ACC112 (cell line): ENCODE measurements around the gene ATP9A.

Source experiments
- H2AFZ ChIP-seq: fragments of 200-600 bp; sonication (generic); one replicate; pipeline ENCODE4 v1.6.0; 2017; ENCODE audit warnings: antibody characterized with exemption, low read length; ENCODE audit not compliant: unreplicated experiment
- H3K27ac ChIP-seq: fragments of 200-600 bp; sonication (generic); 2 replicates; pipeline ENCODE4 v1.5.1; 2014; ENCODE audit warnings: low read depth, mild to moderate bottlenecking, antibody characterized with exemption, low read length, moderate library complexity
- H3K27me3 ChIP-seq: fragments of 200-600 bp; sonication (generic); 2 replicates; pipeline ENCODE4 v1.6.1; 2014; ENCODE audit warnings: mild to moderate bottlenecking, antibody characterized with exemption, low read length, moderate library complexity, mixed read lengths; ENCODE audit not compliant: insufficient read depth
- H3K36me3 ChIP-seq: fragments of 200-600 bp; sonication (generic); 2 replicates; pipeline ENCODE4 v1.6.1; 2016; ENCODE audit warnings: mild to moderate bottlenecking, antibody characterized with exemption, low read length, moderate library complexity, mixed read lengths; ENCODE audit not compliant: insufficient read depth
- H3K4me1 ChIP-seq: fragments of 200-600 bp; sonication (generic); one replicate; pipeline ENCODE4 v1.6.1; 2016; ENCODE audit warnings: low read length, mixed read lengths; ENCODE audit not compliant: insufficient read depth, unreplicated experiment, control insufficient read depth
- H3K4me3 ChIP-seq: fragments of 200-600 bp; sonication (generic); 2 replicates; pipeline ENCODE4 v1.5.1; 2014; ENCODE audit warnings: mild to moderate bottlenecking, low read depth, low read length
- H3K79me2 ChIP-seq: fragments of 200-600 bp; sonication (generic); one replicate; pipeline ENCODE4 v1.6.0; 2016; ENCODE audit warnings: low read length; ENCODE audit not compliant: control insufficient read depth, unreplicated experiment, insufficient read depth

ATP9A gene

DNA sequence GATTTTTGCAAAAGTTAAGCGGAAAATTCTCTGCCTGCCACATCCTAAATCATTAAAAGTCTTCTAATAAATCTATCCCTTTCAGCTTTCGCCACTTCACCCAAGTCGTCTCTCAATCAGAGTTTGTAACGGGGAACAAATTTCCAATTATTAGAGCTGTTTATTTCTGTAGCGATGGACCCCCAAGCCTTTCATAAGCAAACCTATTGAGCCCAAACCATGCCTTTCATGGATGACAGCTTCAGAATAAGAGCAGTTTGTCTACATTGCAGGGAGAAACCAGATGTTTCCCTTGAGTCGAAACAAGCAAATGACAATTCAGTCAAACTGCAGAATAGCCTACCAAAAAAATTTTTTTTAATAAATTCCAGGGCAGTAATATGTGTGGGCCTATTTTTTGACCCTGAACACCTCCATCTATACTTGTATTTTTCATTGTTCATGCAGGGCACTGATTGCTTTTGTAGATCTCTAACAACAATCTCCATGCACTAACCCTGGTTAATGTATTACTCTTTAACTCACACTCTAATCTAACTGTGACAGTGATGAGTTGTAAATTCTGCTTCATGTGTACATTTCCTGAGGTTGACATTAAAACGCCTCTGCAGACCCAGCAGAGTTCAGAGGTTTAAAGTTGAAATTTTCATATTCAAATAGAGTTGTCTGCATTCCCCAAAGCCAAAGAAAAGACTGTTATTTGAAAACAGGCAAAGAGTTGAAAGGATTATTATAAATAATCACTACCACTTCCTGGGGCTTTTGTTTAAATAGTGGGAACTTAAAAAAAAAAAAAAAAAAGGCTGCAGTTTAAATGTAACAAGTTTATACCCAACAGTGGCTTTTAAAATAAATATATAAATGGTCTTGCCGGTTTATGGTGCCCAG is 64.5 kb downstream of the ATP9A start:
- Histone ChIP-seq H3K4me1 (no peaks in the 10 kb centered on the region), H3K79me2 (no peaks in the 10 kb centered on the region), H2AFZ (no peak overlapping the region), H3K27ac (no peak overlapping the region), H3K4me3 (no peak overlapping the region), H3K27me3 (no peaks in the 10 kb centered on the region), H3K36me3 (no peaks in the 10 kb centered on the region)

GRCh38 chr20:51702556-51702955 is 65.6 kb downstream of the ATP9A start:
- H3K27me3 ChIP-seq = no peaks in the 10 kb centered on the region
- H3K4me3 ChIP-seq = no peak overlapping the region
- H3K27ac ChIP-seq = no peak overlapping the region
- H3K79me2 ChIP-seq = no peaks in the 10 kb centered on the region
- no peaks in the 10 kb centered on the region for H3K4me1 ChIP-seq
- H3K36me3 ChIP-seq = no peaks in the 10 kb centered on the region
- H2AFZ ChIP-seq = no peak overlapping the region

DNA sequence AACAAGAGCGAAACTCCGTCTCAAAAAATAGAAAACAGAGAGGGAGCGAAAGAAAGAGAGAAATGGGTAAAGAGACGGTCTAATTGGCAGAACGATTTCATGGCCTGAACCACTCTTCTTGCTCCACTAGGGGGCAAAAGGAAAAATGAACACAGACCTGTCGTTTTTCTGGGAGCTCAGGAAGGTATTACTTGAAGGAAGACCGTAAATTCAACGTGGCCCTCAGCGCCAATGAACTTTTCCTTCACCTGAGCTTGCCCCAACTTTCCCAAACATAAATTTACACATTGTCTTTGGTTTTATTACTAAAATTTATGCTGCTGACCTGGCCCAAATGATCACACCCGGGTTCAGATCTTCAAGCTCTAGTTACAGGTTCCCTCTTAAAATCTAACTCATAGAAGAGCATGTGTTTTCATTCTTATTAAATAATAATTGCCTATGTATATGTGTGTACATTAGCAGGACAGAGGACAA is 67.3 kb downstream of the ATP9A start:
- no peaks in the 10 kb centered on the region for H3K79me2 ChIP-seq
- H3K27me3 ChIP-seq = no peaks in the 10 kb centered on the region
- H3K27ac ChIP-seq = no peak overlapping the region
- no peaks in the 10 kb centered on the region for H3K36me3 ChIP-seq
- H2AFZ ChIP-seq = no peak overlapping the region
- H3K4me3 ChIP-seq = no peak overlapping the region
- H3K4me1 ChIP-seq = peaks cover 14% of the 10 kb centered on the region

- Histone ChIP-seq H3K27me3 (no peaks in the 10 kb centered on the region), H3K36me3 (no peaks in the 10 kb centered on the region), H3K4me1 (peaks cover 21% of the 10 kb centered on the region), H2AFZ (no peak overlapping the region), H3K27ac (no peak overlapping the region), H3K4me3 (no peak overlapping the region), H3K79me2 (no peaks in the 10 kb centered on the region)
Observed at GRCh38 chr20:51698252-51698651, 69.9 kb downstream of the ATP9A start.

DNA sequence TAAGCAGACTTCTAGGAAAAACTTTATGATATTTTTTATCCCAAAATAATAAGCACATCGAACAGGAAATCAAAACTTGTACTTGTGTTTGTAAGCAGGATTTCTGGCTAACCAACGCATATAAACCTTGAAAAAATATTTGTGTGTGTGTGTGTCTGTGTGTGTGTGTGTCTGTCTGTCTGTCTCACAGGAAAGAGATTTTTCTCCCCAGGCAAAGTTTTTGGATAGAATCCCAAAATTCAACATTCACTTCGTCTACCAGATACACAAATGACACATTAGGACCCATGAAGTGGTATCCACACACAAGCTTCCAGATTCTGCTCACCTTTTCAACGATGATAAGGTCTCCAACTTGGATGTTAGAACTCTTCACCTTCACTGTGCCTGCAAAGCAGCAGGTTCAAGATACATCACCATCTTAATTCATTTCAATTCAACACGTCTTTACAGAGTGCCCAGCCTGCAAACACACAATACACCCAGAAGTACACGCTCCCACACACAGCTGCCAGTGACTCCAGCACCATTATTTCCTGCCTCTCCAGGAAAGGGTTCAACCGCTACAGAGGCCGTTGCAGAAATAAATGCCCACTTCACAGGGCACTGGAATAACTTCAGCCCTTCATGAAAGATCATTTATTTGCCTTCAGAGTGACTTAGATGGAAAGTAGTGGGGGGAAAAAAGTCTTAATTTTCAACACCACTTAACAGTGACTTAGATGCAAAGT is 70.9 kb downstream of the ATP9A start:
- H3K4me3 ChIP-seq = peak overlapping the region; percentile 71; the same call in 1 of the 2 replicates
- H2AFZ ChIP-seq = peak overlapping the region; percentile 77
- H3K27ac ChIP-seq = no peak overlapping the region
- H3K27me3 ChIP-seq = no peaks in the 10 kb centered on the region
- H3K4me1 ChIP-seq = peaks cover 21% of the 10 kb centered on the region
- H3K79me2 ChIP-seq = no peaks in the 10 kb centered on the region
- H3K36me3 ChIP-seq = no peaks in the 10 kb centered on the region

DNA sequence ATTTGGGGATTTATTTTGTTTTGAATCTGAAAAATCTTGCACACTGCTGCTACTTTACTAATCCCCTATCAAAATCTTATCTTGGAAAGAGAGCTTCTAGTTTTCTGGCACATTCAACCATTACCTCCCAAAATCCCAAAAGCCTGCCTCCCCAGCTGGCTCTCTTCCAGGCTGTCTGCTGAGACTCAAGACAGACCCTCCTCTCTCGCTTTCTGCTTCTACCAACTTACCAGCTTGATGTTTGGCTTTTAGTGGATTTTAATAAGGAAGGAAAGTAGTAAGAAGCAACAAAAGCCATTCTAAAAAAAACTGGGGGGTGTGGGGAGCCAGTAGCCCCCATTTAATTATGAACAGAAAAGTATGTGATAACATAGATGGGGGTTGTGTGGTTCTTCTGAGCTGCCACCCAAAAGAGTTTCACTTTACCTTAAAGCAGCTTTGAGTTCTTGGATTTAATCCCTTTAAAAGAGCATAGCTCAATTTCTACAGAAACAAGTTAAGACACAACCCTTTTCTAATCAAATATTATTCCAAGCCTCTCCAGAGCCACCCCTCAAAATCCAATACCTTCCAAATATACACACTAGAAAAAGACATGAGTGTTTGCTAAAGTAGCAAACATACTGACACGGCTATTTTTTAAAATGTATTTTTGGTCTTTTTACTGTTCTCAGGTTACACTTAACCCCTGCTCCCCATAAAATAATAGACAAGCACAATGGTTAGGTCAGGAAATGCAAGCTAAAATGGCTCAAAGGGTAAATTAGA is 71.7 kb downstream of the ATP9A start:
- peak overlapping the region; percentile 71 for H3K4me3 ChIP-seq

GRCh38 chr20:51695574-51696303 is 72.5 kb downstream of the ATP9A start:
- peak overlapping the region; percentile 77 for H2AFZ ChIP-seq
- H3K4me3 ChIP-seq = peak overlapping the region; percentile 71
- H3K4me1 ChIP-seq = peaks cover 21% of the 10 kb centered on the region
- peak overlapping the region; percentile 77 for H3K27ac ChIP-seq
- no peaks in the 10 kb centered on the region for H3K27me3 ChIP-seq
- H3K36me3 ChIP-seq = no peaks in the 10 kb centered on the region
- no peaks in the 10 kb centered on the region for H3K79me2 ChIP-seq

More for the DNA sequence above, 71.7 kb downstream of the ATP9A start:
- peak overlapping the region; percentile 77 for H2AFZ ChIP-seq
- H3K79me2 ChIP-seq = no peaks in the 10 kb centered on the region
- H3K36me3 ChIP-seq = no peaks in the 10 kb centered on the region
- H3K27me3 ChIP-seq = no peaks in the 10 kb centered on the region
- H3K4me1 ChIP-seq = peaks cover 21% of the 10 kb centered on the region
- peak overlapping the region; percentile 77 for H3K27ac ChIP-seq

DNA sequence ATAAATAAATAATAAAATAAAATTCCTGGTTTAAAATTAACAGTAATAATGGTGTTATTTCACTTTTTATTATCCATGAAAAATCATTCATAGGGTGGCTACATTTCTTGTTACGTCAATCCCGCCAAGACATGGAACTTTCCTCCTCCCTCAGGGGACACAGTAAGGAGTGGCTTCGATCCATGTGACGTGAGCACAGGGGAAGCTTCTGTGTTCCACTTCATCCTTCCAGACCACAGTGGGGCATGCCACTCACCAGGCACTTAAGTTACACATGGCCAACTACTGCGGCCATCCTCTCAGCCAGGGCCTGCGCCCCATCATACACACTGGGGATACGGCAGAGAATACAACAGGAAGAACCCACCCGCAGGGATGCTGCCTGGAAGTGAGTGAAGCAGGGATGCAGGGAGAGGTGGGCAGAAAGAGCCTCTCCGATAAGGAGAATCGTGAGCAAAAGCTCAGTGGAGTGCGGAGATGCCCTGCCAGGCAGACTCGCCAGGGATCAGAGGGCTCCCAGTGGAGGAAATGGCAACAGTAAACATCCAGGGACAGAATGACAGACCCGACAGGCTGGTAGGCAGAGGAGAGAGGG is 75.3 kb downstream of the ATP9A start:
- Histone ChIP-seq H3K27ac (no peak overlapping the region), H3K4me3 (no peak overlapping the region), H3K4me1 (peaks cover 21% of the 10 kb centered on the region), H3K36me3 (no peaks in the 10 kb centered on the region), H3K79me2 (no peaks in the 10 kb centered on the region), H3K27me3 (no peaks in the 10 kb centered on the region), H2AFZ (no peak overlapping the region)

DNA sequence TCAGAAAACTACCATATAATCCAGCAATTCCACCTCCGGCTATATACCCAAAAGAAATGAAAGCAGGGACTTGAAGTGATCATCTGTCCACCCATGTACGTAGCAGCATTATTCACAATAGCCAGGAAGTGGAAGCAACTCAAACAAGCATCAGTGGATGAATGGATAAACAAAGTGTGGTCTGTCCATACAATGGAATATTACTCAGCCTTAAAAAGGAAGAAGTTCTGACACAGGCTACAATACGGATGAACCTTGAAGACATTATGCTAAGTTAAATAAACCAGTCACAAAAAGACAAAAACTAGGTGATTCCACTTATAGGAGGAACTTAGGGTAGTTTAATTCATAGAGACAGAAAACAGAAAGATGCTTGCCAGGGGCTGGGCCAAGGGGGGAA is 76.5 kb downstream of the ATP9A start:
- Histone ChIP-seq H3K4me1 (peaks cover 19% of the 10 kb centered on the region), H3K27ac (no peak overlapping the region)

More for the DNA sequence above, 76.5 kb downstream of the ATP9A start:
- Histone ChIP-seq H2AFZ (no peak overlapping the region), H3K79me2 (no peaks in the 10 kb centered on the region), H3K4me3 (no peak overlapping the region), H3K36me3 (no peaks in the 10 kb centered on the region), H3K27me3 (no peaks in the 10 kb centered on the region)
